Vagina (tissue), 2 donors: ENCODE data around the gene TNK2. TPM values are rescaled to one million over a fixed set of nuclear protein-coding genes. Genes with fewer than 3 reads are reported as not detected.

Experiments
- DNase-seq, 2 donors: peaks; one replicate each; pipeline ENCODE4 v3.0.0-alpha.2; 2017; ENCODE audit errors: extremely low spot score in 2 of 2
- H3K27ac ChIP-seq: fragments of 200-600 bp; sonication (generic); one replicate; pipeline ENCODE4 v1.5.1; 2019
- H3K27me3 ChIP-seq: fragments of 200-600 bp; sonication (generic); one replicate; pipeline ENCODE4 v1.5.1; 2019
- H3K36me3 ChIP-seq, 2 donors: fragments of 200-600 bp; sonication (generic); one replicate each; pipeline ENCODE4 v1.5.1; 2017 to 2019
- H3K4me1 ChIP-seq: fragments of 200-600 bp; sonication (generic); one replicate; pipeline ENCODE4 v1.5.1; 2019
- H3K4me3 ChIP-seq, 2 donors: fragments of 200-600 bp; sonication (generic); 1 replicate in 1 of 2; 2 replicates in 1 of 2; pipeline ENCODE4 v1.5.1; 2016 to 2019
- H3K9me3 ChIP-seq: fragments of 200-600 bp; sonication (generic); one replicate; pipeline ENCODE4 v1.5.1; 2019
- POLR2A ChIP-seq, 2 donors: fragments of 450-650 bp; IDR thresholded peaks; one replicate each; pipeline ENCODE4 v1.6.1; 2017; ENCODE audit warnings: antibody characterized with exemption in 2 of 2, mild to moderate bottlenecking in 2 of 2, moderate library complexity in 2 of 2
- POLR2AphosphoS5 ChIP-seq, 2 donors: sonication (generic); formaldehyde crosslinking; IDR thresholded peaks; one replicate each; pipeline ENCODE4 v1.9.0; 2017; ENCODE audit warnings: antibody characterized with exemption in 2 of 2, mild to moderate bottlenecking in 2 of 2, low read depth in 1 of 2; ENCODE audit not compliant: insufficient read depth in 1 of 2
- intact Hi-C: fragments of 100-400 bp; cut with DNase I; formaldehyde crosslinking; loops from one replicate; pipeline ENCODE4 v1.15.1; 2023
- total RNA-seq: library from RNA; depleted of rRNA; stranded (reverse); fragments of >200 nt; gene quantifications from one replicate; pipeline ENCODE4 v1.2.3, GENCODE V29; 2016
- TF ChIP-seq, protein P1 (sequence below), 3 experiments: fragments of 450-650 bp in 2 of 3; fragments of 200-600 bp in 1 of 3; sonication (generic) in 1 of 3; IDR thresholded peaks; one replicate each; pipeline ENCODE4 v1.5.1; 2017 to 2019; ENCODE audit warnings: antibody characterized with exemption in 3 of 3, mild to moderate bottlenecking in 2 of 3, moderate library complexity in 2 of 3

TNK2 gene
- total RNA-seq, 1 donor from 2014 or later = 41.5 TPM

DNA sequence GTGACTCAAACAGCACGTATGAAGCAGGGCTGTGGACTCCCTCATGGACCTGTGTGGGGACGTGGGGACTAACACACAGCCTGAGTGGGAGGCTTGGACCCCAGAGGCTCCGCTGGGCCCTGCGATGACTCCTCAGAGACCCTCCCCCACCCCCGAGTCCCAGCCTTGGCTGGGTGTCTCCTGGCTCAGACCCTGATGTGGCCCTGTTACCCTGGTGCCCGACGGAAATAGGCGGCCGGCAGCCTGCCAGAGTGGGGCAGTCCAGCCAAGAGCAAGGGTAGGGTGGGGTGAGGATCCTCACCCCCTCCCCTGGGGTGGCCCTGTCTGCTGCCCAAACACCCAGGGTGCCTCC, 15.3 kb downstream of the TNK2 start:
- peaks cover 56% of the 10 kb centered on the region for H3K4me1 ChIP-seq
- TF ChIP-seq, protein P1, sequence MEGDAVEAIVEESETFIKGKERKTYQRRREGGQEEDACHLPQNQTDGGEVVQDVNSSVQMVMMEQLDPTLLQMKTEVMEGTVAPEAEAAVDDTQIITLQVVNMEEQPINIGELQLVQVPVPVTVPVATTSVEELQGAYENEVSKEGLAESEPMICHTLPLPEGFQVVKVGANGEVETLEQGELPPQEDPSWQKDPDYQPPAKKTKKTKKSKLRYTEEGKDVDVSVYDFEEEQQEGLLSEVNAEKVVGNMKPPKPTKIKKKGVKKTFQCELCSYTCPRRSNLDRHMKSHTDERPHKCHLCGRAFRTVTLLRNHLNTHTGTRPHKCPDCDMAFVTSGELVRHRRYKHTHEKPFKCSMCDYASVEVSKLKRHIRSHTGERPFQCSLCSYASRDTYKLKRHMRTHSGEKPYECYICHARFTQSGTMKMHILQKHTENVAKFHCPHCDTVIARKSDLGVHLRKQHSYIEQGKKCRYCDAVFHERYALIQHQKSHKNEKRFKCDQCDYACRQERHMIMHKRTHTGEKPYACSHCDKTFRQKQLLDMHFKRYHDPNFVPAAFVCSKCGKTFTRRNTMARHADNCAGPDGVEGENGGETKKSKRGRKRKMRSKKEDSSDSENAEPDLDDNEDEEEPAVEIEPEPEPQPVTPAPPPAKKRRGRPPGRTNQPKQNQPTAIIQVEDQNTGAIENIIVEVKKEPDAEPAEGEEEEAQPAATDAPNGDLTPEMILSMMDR (IDR thresholded peaks at IDR 0.05) = no peak
- TF ChIP-seq POLR2AphosphoS5 (IDR thresholded peaks at IDR 0.05; ENCODE audit: insufficient read depth in 1 of 2, low read depth in 1 of 2) = no peak
- intact Hi-C loops = no loop called here
- H3K27ac ChIP-seq = peak overlapping the region; percentile 24
- H3K4me3 ChIP-seq = peak overlapping the region; percentile 28 to 29
- H3K27me3 ChIP-seq = no peaks in the 10 kb centered on the region
- H3K9me3 ChIP-seq = no peaks in the 10 kb centered on the region
- peaks cover 0 to 6% of the 10 kb centered on the region in 2 donors for H3K36me3 ChIP-seq
- no peak for DNase-seq

DNA sequence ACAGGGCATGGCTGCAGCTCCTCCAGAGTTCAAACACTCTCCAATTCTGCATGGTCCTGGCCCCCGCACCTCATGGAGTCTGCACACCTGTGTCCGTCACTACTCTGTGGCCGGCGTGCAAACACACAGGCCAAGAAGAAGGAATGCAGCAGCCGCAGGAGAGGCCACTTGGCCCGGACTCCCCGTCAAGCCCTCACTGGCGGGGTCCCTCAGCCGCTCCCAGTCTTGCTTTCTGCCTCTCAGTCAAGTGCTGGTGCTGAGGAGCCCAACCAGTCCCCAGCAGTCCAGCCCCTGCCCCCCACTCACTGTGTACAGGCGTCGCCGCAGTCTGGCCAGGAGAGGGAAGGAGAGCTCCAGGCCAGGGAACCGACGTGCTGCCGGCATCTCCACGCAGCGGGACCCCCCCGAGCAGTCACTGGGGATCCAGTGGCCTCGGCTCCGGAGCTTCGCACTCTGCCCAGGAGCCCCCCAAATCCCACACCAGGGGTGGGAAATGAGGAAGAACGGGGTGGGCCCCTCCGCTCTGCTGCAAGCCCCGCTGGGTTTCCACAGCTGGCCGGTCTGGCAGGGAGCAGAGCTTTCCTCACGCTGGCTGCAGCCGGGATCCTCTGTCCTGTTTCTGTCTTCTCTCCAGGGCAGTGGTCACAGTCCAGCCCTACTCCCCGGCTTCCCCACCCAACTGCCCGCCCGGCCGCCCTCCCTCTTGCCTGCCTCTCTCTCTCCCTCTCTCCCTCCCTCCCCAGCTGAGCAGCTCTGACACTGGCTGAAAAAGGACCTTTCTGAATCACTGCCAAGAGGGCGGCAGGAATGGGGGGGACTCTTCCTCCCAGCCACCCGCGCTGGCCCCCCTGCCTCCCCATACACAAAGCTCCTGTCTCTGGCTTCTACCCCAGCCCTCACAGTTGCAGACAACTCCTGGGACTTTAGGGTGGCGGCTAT, 16.0 kb downstream of the TNK2 start:
- no peak for DNase-seq
- Histone ChIP-seq H3K27ac (peak overlapping the region; percentile 24), H3K4me1 (peaks cover 54% of the 10 kb centered on the region), H3K4me3 (peak overlapping the region; percentile 28 to 29), H3K9me3 (no peaks in the 10 kb centered on the region), H3K27me3 (no peaks in the 10 kb centered on the region), H3K36me3 (peaks cover 0 to 10% of the 10 kb centered on the region in 2 donors)
- intact Hi-C loops = no loop called here
- TF ChIP-seq POLR2A (IDR thresholded peaks at IDR 0.05) = no peak
- peak in 1 of 2 donors; percentile 21 for TF ChIP-seq POLR2AphosphoS5 (IDR thresholded peaks at IDR 0.05; ENCODE audit: insufficient read depth in 1 of 2, low read depth in 1 of 2)

DNA sequence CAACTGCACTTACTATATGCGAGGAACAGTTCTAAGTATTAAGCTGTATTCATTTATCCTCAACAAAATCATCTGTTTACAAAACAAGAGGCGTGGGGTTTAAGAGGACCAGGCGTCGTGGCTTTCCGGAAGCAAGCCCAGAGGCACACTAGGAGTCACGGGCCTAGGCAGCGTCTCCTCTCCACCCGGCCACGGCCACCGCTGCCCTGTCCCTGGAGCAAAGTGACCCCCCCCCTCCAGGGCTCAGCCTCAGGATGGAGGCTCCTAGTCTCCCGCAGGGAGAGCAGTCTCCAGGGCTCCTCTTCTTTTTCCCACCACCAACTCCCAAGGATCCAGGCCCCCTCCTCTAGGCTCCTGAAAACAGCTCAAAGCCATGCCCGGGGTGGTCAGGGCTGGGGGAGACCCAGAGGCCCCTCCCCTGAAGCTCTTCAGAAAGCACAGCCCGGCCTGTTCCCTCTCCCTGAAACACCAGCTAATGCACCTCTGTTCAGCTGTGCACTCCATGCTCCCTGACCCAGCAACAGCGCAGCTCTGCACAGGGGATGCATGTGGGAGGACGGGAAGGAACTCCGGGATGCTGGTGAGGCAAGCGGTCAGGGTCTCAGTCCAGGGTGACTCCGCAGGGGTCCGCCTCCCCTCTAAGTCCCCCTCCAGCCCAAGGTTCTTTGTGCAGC, 16.8 kb downstream of the TNK2 start:
- intact Hi-C loops = no loop called here
- peaks cover 46% of the 10 kb centered on the region for H3K4me1 ChIP-seq
- peaks cover 0 to 10% of the 10 kb centered on the region in 2 donors for H3K36me3 ChIP-seq
- TF ChIP-seq, protein P1 (IDR thresholded peaks at IDR 0.05) = no peak
- no peak for TF ChIP-seq POLR2AphosphoS5 (IDR thresholded peaks at IDR 0.05; ENCODE audit: insufficient read depth in 1 of 2, low read depth in 1 of 2)
- TF ChIP-seq POLR2A (IDR thresholded peaks at IDR 0.05) = no peak
- H3K4me3 ChIP-seq = peak overlapping the region; percentile 3 to 28
- no peaks in the 10 kb centered on the region for H3K9me3 ChIP-seq
- H3K27ac ChIP-seq = no peak overlapping the region
- H3K27me3 ChIP-seq = no peaks in the 10 kb centered on the region
- no peak for DNase-seq

DNA sequence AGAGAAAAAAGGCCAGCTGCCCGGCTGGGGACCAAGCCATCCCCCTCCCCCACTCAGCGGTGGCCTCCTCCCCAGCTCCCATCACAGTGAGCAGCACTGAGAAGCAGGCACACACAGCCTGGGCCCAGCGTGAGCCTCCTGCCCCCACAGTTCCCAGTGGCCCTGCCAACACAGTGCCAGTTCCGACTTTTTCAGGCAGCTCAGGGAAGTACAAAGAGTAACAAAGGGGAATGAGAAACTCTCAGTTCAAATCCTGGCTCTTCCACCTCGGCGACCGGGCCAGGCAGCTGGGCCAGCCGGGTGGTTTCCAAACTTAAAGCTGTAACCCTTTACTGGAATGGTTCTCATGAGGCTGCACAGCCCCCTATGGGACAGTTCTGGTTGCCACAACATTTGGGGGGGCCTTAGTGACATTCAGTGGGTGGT, 18.5 kb downstream of the TNK2 start:
- no peaks in the 10 kb centered on the region for H3K27me3 ChIP-seq
- TF ChIP-seq, protein P1 (IDR thresholded peaks at IDR 0.05) = no peak
- no peak for TF ChIP-seq POLR2A (IDR thresholded peaks at IDR 0.05)
- TF ChIP-seq POLR2AphosphoS5 (IDR thresholded peaks at IDR 0.05; ENCODE audit: insufficient read depth in 1 of 2, low read depth in 1 of 2) = no peak
- peaks cover 39% of the 10 kb centered on the region for H3K4me1 ChIP-seq
- H3K9me3 ChIP-seq = no peaks in the 10 kb centered on the region
- no peak for DNase-seq
- H3K4me3 ChIP-seq = no peak overlapping the region
- H3K36me3 ChIP-seq = peaks cover 0 to 11% of the 10 kb centered on the region in 2 donors
- no peak overlapping the region for H3K27ac ChIP-seq
- intact Hi-C loops = no loop called here

DNA sequence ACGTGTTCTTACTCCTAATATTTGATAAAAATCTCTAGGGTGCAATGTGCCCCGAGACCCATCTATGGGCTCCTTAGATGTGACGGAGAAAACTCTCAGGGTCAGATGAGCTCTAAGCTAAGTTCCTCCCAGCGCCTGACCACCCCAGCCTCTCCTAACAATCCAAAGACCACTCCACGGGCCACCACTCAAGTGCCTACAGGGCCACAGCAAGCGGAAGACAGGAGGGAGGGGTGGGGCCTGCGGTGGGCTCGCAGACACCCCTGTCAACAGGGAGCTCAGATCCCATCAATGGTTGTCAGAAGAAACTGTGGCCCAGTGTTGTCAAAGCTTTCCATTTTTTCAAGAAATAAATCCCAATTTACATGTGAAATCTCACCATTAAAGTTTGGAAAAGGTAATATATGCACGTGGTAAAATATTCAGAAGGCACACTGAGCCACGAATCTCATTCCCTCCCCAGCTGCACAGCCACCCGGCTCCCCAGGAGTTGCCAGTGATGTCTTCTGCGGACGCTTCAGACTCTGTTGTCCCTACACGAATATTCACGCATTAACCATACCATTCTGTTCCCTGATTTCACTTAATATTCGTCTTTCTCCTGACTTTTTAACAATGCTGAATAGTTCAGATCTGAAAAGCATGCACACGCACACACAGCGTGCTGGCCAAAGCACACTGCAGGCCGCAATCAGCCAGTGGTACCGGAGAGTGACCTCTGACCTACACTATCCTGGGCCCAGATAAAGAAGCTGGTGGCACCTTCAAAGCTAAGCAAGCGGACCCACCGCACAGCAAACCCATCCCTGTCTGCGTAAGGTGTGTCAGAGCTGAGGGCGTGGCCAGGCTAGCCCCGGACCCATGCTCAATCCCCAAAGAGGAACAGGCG, 19.1 kb downstream of the TNK2 start:
- H3K27ac ChIP-seq = no peak overlapping the region
- no peak overlapping the region for H3K4me3 ChIP-seq
- TF ChIP-seq POLR2AphosphoS5 (IDR thresholded peaks at IDR 0.05; ENCODE audit: insufficient read depth in 1 of 2, low read depth in 1 of 2) (no peak), POLR2A (IDR thresholded peaks at IDR 0.05) (no peak)
- TF ChIP-seq, protein P1 (IDR thresholded peaks at IDR 0.05) = no peak
- H3K27me3 ChIP-seq = no peaks in the 10 kb centered on the region
- DNase-seq = no peak
- H3K9me3 ChIP-seq = no peaks in the 10 kb centered on the region
- H3K36me3 ChIP-seq = peaks cover 0 to 18% of the 10 kb centered on the region in 2 donors
- H3K4me1 ChIP-seq = peaks cover 32% of the 10 kb centered on the region
- intact Hi-C loops = no loop called here
